GM23248 (cell line): Measurements from ENCODE around the gene MEGF6.

Source experiments
- EZH2 ChIP-seq: fragments of 200-600 bp; sonication (generic); IDR thresholded peaks from 2 replicates; pipeline ENCODE4 v1.6.1; 2018; ENCODE audit warnings: antibody characterized with exemption, mild to moderate bottlenecking; ENCODE audit not compliant: insufficient read depth, poor library complexity, severe bottlenecking
- EZH2phosphoT487 ChIP-seq: fragments of 200-600 bp; sonication (generic); IDR thresholded peaks from 2 replicates; pipeline ENCODE4 v1.6.1; 2018; ENCODE audit warnings: antibody characterized with exemption, moderate library complexity, mild to moderate bottlenecking, low read depth; ENCODE audit not compliant: insufficient read depth

- no peak for TF ChIP-seq EZH2
- no peak for TF ChIP-seq EZH2phosphoT487
Observed at GRCh38 chr1:3642919-3643675, 31.8 kb upstream of the MEGF6 start.
